Measurements from ENCODE around the gene VWF. TPM values are rescaled to one million over a fixed set of nuclear protein-coding genes. Genes with fewer than 3 reads are reported as not detected.

The VWF gene
- total RNA-seq, 1 experiment from 2014 or later = 0.48 TPM

DNA sequence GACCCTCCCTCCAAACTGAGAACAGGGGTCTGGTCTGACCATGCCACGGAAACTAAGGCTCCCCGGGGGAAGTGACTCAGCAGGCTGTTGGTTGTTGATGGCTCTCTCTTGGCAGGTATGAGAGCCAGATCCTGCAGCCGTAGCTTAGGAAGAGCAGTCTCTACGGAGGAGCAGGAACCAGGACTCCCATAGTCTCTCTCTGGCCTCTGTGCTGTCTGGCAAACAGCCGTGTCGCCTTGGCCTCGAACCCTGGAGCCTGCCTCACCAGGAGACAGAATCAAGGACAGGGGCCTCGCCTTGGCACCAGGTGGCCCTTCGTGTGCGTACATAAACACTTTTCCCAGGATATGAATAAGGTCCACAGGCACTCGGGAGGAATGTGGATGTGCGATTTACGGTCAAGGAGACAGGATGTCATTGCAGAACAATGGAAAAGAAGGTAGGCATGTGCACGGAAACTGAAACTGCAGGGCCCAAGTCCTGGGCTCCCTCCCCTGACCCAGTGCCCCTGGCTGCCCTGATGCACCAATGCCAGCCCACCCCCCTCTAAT is 7.9 kb downstream of the VWF start:
- intact Hi-C loops (cut with micrococcal nuclease; ENCODE audit: unreplicated experiment) = no loop called here
- Histone ChIP-seq H3K27ac (no peak overlapping the region), H4K20me1 (ENCODE audit: insufficient read depth) (no peaks in the 10 kb centered on the region), H2AFZ (no peak overlapping the region), H3K36me3 (ENCODE audit: low read depth) (no peaks in the 10 kb centered on the region), H3K9me2 (ENCODE audit: insufficient read depth) (no peaks in the 10 kb centered on the region), H3K4me2 (no peak overlapping the region), H3K79me2 (ENCODE audit: low read depth) (no peaks in the 10 kb centered on the region), H3K4me1 (replicated peaks; ENCODE audit: insufficient read depth) (peaks cover 9% of the 10 kb centered on the region; the same call in 1 of the 2 replicates), H3K27me3 (ENCODE audit: insufficient read depth, low read depth) (no peaks in the 10 kb centered on the region), H3F3A (ENCODE audit: insufficient read depth, low read depth) (no peaks in the 10 kb centered on the region), H3K4me3 (no peak overlapping the region), H3K9me3 (ENCODE audit: insufficient read depth, low read depth) (no peaks in the 10 kb centered on the region)
- no TSS peak for BruUV-seq (replicated peaks)
- TF ChIP-seq, protein P1, sequence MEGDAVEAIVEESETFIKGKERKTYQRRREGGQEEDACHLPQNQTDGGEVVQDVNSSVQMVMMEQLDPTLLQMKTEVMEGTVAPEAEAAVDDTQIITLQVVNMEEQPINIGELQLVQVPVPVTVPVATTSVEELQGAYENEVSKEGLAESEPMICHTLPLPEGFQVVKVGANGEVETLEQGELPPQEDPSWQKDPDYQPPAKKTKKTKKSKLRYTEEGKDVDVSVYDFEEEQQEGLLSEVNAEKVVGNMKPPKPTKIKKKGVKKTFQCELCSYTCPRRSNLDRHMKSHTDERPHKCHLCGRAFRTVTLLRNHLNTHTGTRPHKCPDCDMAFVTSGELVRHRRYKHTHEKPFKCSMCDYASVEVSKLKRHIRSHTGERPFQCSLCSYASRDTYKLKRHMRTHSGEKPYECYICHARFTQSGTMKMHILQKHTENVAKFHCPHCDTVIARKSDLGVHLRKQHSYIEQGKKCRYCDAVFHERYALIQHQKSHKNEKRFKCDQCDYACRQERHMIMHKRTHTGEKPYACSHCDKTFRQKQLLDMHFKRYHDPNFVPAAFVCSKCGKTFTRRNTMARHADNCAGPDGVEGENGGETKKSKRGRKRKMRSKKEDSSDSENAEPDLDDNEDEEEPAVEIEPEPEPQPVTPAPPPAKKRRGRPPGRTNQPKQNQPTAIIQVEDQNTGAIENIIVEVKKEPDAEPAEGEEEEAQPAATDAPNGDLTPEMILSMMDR (conservative IDR thresholded peaks at IDR 0.05) = no peak
- no peak for TF ChIP-seq EZH2 (IDR thresholded peaks at IDR 0.05; ENCODE audit: low read depth)
- DNase-seq = peak in 1 of 2 experiments; percentile 36
- ChIA-PET CTCF (no interaction called here), POLR2A (ENCODE audit: unreplicated experiment) (interaction anchor here (0.6 kb wide), 1 partner anchor 1088 kb away, joined by 3 read pairs; no protein-coding TSS in a partner anchor)

DNA sequence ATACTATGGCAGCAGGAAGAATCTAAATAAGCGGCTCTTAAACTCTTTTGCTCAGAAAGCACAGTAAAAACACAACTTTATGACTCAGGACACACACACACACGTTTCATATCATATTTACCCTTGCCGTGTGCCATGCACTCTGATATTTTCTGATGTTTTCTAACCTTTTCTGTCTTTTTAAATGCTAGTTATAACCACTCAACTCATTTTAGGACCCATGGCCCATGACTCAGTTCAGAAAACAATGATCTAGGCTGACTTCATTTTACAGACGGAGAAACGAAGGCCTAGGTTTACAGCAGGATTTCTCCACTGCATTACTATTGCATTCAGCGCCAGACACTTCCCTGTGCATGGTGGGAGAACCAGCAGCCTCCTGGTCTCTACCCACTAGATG is 9.1 kb downstream of the VWF start:
- intact Hi-C loops (cut with micrococcal nuclease; ENCODE audit: unreplicated experiment) = no loop called here
- no peak for TF ChIP-seq EZH2 (IDR thresholded peaks at IDR 0.05; ENCODE audit: low read depth)
- TF ChIP-seq, protein P1 (conservative IDR thresholded peaks at IDR 0.05) = no peak
- Histone ChIP-seq H3K36me3 (ENCODE audit: low read depth) (no peaks in the 10 kb centered on the region), H3K4me3 (no peak overlapping the region), H3K79me2 (ENCODE audit: low read depth) (no peaks in the 10 kb centered on the region), H3K27me3 (ENCODE audit: insufficient read depth, low read depth) (no peaks in the 10 kb centered on the region), H3K4me2 (no peak overlapping the region), H2AFZ (no peak overlapping the region), H3K9me2 (ENCODE audit: insufficient read depth) (no peaks in the 10 kb centered on the region), H3F3A (ENCODE audit: insufficient read depth, low read depth) (no peaks in the 10 kb centered on the region), H4K20me1 (ENCODE audit: insufficient read depth) (no peaks in the 10 kb centered on the region), H3K4me1 (replicated peaks; ENCODE audit: insufficient read depth) (peaks cover 11% of the 10 kb centered on the region; the same call in 1 of the 2 replicates), H3K27ac (no peak overlapping the region), H3K9me3 (ENCODE audit: insufficient read depth, low read depth) (no peaks in the 10 kb centered on the region)
- no TSS peak for BruUV-seq (replicated peaks)
- ChIA-PET POLR2A (ENCODE audit: unreplicated experiment) (no interaction called here), CTCF (no interaction called here)
- DNase-seq = no peak

DNA sequence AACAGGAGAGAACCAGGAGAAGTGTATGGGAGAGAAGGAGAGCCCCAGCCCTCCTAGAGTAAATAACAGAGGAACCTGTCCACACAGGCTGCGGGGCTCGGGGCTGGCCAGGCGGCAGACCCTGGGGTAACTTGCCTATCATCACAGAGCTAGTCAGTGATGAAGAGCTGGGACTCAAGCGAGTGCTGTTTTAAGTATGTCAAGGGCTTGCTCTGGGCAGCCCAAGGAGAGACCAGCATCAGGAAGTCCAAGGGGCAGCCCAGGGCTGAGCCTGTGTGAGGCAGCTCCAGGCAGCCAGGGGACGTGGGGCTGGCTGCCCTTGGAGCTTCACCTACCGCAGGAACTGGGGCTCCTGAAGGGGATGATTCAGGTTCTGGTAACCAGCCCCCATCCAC is 10.0 kb downstream of the VWF start:
- Histone ChIP-seq H3K27ac (no peak overlapping the region), H3K9me3 (ENCODE audit: insufficient read depth, low read depth) (no peaks in the 10 kb centered on the region; the same call in 1 of the 2 replicates), H3K9me2 (ENCODE audit: insufficient read depth) (no peaks in the 10 kb centered on the region), H3K36me3 (ENCODE audit: low read depth) (no peaks in the 10 kb centered on the region), H3K27me3 (ENCODE audit: insufficient read depth, low read depth) (no peaks in the 10 kb centered on the region), H3F3A (ENCODE audit: insufficient read depth, low read depth) (no peaks in the 10 kb centered on the region), H3K4me2 (no peak overlapping the region), H3K4me1 (replicated peaks; ENCODE audit: insufficient read depth) (peaks cover 13% of the 10 kb centered on the region; the same call in 1 of the 2 replicates), H3K79me2 (ENCODE audit: low read depth) (no peaks in the 10 kb centered on the region), H3K4me3 (no peak overlapping the region), H4K20me1 (ENCODE audit: insufficient read depth) (no peaks in the 10 kb centered on the region), H2AFZ (no peak overlapping the region)
- TF ChIP-seq, protein P1 (conservative IDR thresholded peaks at IDR 0.05) = no peak
- TF ChIP-seq EZH2 (IDR thresholded peaks at IDR 0.05; ENCODE audit: low read depth) = no peak
- DNase-seq = no peak
- no TSS peak for BruUV-seq (replicated peaks)
- intact Hi-C loops (cut with micrococcal nuclease; ENCODE audit: unreplicated experiment) = no loop called here
- POLR2A ChIA-PET (ENCODE audit: unreplicated experiment) = interaction anchor here (0.6 kb wide), 1 partner anchor 25 kb away, joined by 8 read pairs; no protein-coding TSS in a partner anchor
- CTCF ChIA-PET = interaction anchor here (0.6 kb wide), 1 partner anchor 114 kb away, joined by 10 read pairs; no protein-coding TSS in a partner anchor

Measured in PC-9 (cell line).